ENCODE results near the gene HERPUD1.
"Not testable (repeated sequence)": the region's sequence is repeated elsewhere in the genome, so short reads cannot be mapped to it uniquely, and the experiment has no call there.

Gene HERPUD1

DNA sequence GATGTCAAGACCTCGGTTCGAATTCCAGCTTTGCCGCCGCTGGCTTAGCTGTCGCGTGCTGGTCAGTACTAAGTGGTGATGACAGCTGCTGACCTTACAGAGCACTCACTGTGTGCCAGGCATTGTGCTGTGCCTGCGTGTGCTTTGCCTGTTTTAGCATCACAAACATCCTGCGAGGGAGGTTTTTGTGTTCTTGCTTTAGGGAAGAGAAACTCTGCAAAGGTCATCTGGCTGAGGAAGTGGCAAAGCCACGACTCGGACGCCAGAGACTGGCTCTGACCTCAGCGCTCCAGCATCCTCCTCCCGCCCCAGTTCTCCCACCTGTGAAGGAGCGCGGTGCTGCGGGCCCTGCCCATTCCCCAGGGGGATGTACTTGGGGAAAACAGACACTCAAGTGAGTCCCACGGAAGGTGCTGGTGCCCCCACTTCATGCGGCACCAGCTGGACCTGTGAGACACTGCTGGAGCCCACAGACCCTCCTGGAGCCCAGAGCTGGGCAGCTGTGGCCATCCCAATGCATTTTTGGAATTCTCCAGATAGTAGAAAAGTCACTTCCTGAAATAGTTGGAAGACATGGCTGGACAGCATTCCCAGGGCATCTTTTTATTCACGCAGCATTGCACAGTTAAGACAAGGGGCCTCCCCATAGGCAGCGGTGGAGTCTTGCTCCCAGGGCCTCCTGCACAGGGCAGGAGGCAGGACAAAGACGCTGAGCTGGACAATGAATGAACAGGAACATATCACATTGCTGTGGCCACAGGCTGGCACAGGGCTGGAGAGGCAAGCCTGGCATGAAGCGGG is 20.0 kb upstream of the HERPUD1 start:
- DNase-seq: no peak

DNA sequence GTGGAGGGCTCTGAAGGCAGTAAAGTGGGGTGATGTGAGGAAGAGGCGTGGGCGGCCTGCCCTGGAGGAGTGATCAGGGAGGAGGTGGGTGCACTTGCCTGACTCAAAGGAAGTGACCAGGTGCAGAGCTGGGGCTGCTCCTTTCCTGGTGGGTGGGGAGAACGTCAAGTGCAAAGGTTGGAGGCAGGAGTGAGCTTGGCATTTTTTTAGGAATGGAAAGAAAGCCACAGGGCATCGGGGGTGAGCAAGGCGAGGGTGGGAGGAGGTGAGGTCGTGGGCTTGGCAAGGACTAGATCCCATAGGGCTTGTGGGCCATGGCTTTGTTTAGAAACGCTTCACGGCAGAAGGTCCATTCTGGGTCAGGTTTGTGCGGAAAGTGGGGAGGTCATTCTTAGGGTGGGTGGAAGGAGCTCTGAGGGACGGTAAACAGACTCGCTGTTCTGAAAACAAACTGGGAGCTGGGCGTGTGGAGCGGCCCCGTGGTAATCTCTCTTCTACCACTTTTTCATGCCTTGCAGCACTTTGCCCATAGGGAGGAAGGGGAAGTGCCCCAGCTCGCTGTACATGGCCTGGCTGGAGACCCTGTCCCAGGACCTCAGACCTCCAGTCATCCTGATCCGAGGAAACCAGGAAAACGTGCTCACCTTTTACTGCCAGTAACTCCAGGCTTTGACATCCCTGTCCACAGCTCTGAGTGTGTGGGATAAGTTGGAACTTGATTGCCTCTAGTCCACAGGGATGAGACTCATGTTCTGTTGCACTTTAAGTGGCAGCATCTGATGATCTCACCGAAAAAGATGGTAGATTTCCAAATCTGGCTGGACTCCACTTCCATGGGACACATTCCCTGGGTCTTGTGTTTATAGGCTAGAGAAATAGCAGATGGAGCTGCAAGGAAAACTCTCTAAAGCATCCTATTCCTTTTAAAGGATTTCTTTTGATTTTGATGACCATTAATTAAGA is 18.9 kb upstream of the HERPUD1 start:
- no peak for DNase-seq

DNA sequence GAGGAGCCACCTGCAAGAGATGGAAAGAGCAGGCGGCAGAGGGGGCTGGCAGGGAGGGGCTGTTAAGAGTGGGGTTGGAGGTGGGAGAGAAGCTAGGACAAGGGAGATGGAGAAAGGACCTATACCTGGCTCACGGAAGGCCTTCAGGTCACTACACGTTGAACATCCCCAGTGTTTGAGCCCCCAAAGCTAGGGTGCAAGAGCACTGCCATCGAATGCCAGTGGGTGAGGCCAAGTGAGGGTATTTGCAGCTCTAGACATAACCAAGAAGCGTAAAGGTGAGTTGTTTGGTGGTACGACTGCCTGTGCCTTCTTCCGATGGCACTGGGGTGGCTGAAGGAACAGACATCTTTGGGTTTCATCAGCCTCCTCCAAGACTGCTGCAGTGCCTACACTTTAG is 17.0 kb upstream of the HERPUD1 start:
- DNase-seq: no peak

DNA sequence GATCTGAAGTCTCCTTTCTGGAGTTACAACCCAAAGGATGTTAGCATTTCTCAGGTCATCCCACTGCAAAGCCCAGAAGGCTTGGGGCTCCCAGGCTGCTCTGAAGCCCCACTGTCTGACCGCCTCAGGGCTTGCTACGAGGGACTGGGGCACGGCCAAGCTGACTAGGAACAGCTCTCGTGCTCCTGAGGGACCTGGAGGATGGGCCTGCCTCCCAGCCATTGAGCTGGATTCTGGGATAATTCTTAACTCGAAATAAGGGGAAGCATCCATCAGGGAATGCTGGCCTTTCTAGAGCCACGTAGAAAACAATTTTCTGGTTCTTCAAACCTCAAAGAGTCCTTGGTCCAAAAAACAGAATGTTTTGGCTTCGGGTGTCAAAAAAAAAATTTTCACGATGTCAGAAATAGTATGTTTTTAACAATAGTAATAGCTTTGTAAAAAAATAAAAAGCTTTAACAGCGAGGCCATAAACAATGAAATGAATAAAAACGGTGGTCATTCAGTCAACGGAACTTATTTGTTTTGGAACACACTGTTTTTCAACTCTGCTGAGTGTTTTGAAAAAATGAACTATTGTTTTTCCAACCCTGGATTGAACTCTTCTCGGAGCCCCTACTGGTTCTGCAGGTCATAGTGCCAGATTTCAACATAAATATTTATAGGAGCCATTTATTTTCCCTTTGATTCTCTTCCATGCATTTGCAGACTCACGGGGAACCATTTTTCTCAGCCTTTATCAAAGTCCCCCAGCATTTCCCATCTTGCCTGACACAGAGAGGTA is 16.4 kb upstream of the HERPUD1 start:
- DNase-seq: no peak

DNA sequence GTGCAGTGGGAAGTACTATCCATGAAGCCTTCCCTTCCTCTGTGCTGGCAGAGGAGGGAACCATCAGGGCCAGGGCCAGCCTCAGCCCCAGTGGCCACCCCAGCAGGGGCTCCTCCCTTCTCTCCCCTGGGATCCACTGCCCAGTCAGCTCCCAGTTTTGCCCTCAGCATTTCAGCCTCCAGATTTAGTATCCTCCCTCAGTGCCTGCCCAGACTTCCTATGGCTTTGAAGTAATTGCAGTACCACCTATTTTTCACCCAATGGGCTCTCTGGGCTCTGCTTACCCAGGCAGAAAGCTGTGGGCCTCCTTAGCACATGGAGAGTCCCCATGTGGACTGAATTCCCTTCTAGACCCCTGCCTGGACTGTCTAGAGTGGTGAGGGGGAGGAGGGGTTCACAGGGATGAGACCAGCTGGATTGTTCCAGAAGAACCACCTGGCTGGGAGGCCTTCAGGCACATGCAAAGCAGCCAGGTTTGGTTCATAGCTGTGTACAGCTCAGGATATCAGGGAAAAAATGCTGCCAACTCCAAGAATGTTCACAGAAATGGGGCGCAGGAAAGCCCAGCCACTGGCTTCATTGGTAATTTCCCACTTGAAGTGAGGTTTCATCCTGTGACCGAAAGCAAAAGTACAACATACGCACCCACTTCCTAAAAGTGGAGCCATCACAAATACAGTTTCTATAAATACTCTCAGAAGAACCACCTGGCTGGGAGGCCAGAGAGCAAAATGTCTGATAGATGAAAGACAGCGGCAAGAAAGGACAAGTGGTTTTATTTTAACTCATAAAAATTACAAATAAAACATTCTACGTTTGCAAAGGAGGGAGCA is 15.2 kb upstream of the HERPUD1 start:
- peak; percentile 49 for DNase-seq

DNA sequence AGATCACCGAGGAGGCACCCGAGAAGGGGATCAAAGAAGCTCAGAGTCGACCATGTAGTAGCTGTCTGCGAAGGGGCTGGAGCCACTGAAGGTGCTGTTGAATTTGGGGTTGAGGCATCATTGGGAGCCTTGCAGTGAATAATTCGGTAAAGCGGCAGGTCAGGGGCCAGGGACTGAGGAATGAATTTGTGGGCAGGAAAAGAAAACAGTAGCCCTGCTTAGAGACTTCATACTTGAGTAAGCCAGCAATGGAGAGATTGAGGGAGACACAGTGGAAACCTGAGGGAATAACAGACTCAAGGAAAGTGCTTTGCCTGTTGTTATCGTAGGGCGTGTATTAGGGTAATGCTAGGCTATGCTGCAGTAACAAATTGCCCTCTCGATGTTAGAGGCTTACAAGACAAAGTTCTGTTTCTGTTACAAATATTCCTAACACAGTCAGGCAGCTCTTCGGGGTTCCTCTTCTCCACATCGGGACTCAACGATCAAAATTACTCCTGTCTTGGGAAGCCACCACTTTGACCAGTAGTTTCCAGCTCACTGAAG is 13.4 kb upstream of the HERPUD1 start:
- no peak for DNase-seq

DNA sequence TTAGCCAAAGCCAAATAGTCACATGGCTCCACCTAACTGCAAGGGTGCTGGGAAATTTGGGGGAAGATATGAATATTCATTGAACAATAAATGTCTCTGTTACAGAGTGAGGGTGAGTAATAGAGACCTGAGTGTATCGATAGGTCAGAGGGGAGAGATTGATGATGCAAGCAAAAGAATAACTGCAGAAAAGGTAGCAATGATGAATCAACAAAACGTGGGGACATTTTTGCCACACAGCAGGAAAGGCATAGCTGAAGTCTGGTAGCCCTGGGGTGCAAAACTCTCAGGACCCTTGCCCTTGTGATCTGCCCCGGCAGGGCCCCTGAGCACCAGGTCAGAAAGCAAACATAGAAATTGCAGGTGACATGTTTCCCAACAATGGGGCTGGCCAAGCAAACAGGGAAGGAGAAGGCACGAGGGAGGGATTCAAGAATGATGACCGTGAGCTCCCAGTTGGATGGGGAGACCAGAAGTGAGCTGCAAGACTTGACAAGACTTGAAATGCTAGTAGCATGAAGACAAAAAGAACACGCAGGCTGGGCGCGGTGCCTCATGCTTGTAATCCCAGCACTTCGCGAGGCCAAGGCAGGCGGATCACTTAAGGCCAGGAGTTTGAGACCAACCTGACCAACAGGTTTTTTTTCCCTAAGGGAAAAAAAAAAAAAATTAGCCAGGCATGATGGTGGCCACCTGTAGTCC is 12.7 kb upstream of the HERPUD1 start:
- no peak for DNase-seq

DNA sequence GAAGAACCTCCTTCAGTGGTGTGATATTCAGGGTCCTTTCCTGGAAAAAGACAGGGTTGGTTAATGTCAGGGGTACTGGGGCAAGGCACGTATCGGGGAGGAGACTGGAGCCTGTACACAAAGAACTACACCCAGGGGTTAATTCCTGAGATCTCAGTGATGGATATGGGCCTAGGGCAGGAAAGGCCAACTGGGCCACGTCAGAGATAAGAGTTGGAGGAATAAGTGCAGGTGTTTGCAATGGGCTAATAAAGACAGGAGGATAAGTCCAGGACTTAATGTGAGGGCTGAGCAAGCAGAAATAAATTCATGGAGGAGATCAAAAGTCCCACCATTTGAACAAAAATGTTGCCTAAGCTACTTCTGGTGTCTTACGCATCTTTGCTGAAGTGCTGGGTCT is 10.4 kb upstream of the HERPUD1 start:
- DNase-seq: no peak

DNA sequence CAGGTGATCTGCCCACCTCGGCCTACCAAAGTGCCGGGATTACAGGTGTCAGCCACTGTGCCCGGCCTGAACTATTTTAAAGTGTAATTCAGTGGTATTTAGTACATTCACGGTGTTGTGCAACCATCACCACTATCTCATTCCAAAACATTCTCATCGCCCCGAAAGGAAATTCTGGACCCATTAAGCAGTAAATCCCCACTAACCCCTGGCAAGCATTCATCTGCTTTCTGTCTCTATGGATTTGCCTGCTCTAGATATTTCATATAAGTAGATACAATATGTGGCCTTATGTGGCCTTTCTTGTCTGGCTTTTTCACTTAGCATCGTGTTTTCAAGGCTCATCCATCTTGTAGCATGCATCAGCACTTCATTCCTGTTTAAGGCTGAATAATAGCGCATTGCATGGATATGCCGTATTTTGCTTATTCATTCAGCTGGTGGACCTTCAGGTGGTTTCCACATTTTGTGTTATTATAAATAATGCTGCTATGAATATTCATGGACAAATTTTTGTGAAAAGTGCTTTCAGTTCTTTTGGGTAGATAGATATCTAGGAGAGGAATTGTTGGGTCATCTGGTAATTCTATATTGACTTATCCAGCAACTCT is 8.4 kb upstream of the HERPUD1 start:
- DNase-seq: no peak

DNA sequence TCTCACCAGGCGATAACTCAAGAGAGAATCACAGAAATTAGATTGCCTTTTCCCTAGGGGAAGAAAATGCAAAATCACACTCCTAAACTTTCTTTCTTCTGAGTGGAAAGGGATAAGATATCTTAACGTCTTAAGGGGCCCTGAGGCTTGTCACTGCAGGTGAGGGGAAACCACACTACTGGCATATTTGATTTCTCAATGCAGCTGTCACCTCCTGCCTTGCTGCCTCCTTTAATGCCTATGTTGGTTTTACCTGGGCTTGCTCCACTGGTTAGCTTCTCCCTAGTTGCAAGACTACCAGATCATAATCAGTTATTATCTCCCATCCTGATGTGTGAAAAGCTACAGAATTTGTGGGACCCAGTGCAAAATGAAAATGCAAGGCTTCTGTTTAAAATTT is 4.5 kb upstream of the HERPUD1 start:
- no peak for DNase-seq

DNA sequence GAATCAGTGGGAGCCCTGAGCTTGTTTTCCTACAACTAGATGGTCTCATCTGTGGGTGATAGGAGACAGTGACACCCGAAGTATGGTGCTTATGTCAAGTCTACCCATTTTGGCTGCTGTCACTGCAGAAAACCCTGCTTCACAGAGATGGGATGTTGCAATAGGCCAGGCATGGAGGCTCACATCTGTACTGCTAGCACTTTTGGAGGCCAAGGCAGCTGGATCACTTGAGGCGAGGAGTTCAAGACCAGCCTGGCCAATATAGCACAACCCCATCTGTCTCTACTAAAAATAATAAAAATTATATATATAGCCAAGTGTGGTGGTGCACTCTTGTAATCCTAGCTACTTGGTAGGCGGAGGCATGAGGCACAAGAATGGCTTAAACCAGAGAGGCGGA is 2.3 kb upstream of the HERPUD1 start:
- no peak for DNase-seq

DNA sequence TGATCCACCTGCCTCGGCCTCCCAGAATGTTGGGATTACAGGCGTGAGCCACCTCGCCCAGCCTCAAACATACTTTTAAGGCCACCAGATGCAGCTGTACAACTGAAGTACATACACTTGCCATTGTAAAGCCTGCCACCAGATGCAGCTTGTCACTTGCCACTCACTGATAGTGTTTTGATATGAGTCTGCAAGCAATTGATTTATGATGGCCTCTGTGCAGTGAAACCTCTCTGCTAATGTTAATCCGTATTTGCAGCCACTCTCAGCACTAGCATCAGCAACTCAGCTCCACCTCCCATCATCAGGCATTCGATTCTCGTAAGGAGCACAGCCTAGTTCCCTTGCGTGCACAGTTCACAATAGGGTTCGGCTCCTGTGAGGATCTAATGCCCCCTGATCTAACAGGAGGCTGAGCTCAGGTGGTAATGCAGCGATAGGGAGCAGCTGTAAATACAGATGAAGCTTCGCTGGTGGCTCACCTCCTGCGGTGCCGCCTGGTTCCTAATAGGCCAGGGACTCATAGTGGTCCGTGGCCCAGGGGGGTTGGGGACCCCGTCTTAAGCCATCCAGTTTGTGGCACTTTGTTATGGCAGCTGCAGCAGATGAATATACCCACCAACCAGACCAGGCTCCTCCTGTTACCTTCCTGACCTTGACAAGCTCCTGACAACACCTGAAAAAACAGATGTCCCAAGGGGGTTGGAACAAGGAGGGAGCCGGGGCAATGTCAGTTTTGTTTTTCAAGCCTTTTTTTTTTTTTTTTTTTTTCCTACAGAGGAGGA is 1.3 kb upstream of the HERPUD1 start:
- DNase-seq: no peak

DNA sequence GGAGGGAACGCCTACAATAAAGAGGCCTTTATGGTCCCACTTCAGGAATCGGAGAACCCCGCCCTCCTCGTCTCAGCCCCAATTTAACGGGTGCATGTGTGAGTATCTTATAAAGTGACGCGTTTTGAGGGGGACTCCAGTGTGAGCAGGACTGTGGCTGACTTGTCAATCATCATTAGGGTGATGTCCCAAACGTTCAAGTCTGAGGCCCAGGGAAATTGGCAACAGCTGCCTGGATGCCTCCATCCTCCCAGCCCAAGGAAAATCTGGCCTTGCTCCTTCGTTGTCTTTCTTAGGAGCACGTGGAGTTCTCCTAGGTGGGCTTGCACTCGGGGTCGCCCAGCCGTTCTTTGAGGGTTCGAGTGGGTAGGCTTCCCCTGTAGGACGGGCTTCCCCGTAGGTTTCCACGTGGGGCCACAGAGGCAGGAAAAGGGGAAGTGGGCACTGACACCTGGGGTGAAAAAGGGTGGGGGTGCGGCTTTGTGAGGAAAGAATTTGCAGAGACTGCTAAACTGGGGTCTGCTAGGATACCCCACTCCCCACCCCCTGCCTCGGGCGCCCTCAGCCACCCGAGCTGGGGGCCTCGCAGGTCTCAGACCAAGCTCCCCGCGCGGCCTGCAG is 561 bp upstream of the HERPUD1 start:
- DNase-seq: no peak

DNA sequence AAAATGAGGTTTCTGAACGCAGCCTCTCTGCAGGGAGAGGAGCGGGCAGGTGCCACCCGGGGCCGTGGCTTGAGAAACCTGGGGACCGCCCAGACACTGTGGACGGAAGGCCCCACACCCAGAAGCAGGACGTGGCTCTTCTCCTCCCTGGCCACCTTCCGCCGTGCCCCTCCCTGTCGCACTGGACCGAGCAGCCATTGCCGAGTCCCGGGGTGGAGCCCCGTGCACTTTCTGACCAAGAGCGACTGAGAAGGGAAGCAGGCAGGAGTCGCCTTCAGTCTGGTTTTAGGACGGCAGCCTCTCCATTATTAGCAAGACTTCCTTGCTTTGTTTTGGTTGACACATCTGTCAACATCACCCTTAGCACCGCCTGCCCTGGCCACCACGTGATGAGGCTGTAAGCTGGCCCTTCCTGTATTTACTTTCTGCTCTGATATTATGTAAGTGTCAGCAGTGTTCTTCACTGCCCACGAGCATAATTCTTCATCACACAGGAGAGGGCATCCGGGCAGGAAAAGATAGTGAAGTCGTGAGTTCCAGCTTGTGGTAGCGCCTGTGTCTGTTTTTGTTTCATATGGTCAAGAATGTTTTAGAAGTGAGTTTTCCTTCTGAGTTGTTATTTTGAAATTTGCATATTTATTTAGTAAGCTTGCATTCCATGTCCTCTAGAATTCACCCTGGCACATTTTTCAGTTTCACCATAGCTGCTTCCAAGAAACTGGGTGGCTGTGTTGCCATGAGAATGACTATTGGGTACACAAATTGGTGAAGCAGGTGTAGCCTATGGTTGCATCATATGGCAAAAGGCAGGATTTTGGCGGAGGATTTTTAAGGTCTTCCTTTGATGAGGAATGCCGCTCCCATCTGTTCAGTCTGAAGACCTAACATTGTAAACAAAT is 1.0 kb downstream of the HERPUD1 start:
- DNase-seq: peak; percentile 57 to 60

DNA sequence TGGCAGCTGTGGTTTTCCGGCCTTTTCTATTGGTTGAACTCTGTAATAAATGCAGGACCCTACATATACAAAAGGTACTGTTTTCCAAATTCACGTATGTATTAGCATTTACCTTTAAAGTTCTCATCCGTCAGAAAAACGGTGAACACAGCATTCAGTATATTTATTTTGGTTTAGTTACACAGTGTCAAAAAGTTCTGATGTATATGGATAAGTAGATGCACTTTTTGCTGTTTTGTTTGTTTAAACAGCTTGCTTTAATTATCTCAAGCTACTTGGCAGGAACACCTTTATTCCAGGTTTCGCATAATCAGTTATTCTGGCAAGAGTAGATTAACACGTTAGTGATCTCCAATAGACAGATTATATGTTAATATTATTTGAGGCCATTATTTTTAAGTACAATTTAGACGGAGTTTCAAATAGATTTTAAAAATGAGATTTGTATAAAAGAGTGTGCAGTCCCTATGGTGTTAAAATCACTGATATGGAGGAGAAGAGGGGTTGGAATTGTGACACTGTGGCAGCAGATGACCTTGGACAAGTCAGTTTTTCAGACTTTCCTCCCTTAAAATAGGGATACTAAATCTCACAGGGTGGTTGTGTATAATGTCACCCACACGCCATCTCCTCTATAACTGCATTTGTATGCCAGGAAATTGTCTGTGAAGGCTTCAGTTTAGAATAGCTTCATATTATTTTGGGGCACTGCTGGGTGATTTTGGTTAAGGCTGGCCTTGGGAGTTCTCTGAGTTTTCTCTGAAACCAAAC is 2.1 kb downstream of the HERPUD1 start:
- no peak for DNase-seq

DNA sequence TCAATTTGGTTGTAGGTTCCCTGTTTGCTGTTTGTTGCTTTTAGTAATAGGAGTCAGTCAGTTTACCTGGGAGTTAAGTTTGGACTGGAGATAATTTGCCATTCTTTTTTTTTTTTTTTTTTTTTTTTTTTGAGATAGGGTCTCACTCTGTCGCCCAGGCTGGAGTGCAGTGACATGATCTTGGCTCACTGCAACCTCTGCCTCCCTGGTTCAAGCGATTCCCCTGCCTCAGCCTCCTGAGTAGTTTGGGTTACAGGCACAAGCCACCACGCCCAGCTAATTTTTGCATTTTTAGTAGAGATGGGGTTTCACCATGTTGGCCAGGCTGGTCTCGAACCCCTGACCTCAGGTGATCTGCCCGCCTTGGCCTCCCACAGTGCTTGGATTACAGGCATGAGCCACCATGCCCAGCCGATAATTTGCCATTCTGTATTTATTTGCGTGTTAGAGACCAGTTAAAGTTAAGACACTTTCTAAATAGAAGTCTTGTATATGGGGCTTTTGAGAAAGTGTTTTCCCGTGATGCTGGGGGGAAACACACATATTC is 2.7 kb downstream of the HERPUD1 start:
- not testable (repeated sequence) for DNase-seq

DNA sequence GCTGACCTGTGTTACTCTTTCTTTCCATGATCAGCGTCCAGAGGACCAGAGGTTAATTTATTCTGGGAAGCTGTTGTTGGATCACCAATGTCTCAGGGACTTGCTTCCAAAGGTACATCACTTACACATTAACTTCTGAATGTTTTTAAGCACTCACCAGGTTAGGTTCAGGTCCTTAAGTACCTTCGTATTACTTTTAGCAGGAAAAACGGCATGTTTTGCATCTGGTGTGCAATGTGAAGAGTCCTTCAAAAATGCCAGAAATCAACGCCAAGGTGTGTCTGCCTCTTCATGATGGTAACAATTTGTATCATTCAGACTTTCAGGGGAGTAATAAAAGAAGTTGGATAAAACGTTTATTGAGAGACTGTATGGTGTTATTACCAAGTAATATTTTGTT is 3.3 kb downstream of the HERPUD1 start:
- DNase-seq: no peak
